ENCODE data around the gene OTUB1. TPM values are rescaled to one million over a fixed set of nuclear protein-coding genes. Genes with fewer than 3 reads are reported as not detected.

Gene OTUB1
- total and polyA plus RNA-seq, 9 of the 15 experiments (the other 6 are each of a cell fraction or from before 2014, with no cell fraction given): 29.5 to 134 (median 66.1) TPM

DNA sequence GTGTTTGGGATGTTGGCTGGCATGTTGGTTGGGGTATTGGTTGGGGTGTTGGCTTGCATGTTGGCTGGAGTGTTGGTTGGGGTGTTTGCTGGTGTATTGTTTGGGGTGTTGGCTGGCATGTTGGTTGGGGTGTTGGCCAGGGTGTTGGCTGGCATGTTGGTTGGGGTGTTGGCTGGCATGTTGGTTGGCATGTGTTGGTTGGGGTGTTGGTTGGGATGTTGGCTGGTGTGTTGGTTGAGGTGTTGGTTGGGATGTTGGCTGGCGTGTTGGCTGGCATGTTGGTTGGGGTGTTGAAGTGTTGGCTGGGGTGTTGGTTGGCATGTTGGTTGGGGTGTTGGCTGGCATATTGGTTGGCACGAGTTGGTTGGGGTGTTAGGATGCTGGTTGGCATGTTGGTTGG lies 24.5 kb downstream of the OTUB1 start (continued):
- TF ChIP-seq, protein P1, sequence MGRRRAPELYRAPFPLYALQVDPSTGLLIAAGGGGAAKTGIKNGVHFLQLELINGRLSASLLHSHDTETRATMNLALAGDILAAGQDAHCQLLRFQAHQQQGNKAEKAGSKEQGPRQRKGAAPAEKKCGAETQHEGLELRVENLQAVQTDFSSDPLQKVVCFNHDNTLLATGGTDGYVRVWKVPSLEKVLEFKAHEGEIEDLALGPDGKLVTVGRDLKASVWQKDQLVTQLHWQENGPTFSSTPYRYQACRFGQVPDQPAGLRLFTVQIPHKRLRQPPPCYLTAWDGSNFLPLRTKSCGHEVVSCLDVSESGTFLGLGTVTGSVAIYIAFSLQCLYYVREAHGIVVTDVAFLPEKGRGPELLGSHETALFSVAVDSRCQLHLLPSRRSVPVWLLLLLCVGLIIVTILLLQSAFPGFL (CRISPR knock-in tag; IDR thresholded peaks at IDR 0.05): no peak
- no peak for TF ChIP-seq CEBPG (CRISPR knock-in tag; IDR thresholded peaks at IDR 0.05)
- TF ChIP-seq CEBPG (tag; conservative IDR thresholded peaks at IDR 0.05 in 1 of 2, IDR thresholded peaks at IDR 0.05 in 1 of 2): no peak
- TF ChIP-seq, protein P2, sequence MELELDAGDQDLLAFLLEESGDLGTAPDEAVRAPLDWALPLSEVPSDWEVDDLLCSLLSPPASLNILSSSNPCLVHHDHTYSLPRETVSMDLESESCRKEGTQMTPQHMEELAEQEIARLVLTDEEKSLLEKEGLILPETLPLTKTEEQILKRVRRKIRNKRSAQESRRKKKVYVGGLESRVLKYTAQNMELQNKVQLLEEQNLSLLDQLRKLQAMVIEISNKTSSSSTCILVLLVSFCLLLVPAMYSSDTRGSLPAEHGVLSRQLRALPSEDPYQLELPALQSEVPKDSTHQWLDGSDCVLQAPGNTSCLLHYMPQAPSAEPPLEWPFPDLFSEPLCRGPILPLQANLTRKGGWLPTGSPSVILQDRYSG (tag; conservative IDR thresholded peaks at IDR 0.05; ENCODE audit: low read depth): no peak
- TF ChIP-seq, protein P3, sequence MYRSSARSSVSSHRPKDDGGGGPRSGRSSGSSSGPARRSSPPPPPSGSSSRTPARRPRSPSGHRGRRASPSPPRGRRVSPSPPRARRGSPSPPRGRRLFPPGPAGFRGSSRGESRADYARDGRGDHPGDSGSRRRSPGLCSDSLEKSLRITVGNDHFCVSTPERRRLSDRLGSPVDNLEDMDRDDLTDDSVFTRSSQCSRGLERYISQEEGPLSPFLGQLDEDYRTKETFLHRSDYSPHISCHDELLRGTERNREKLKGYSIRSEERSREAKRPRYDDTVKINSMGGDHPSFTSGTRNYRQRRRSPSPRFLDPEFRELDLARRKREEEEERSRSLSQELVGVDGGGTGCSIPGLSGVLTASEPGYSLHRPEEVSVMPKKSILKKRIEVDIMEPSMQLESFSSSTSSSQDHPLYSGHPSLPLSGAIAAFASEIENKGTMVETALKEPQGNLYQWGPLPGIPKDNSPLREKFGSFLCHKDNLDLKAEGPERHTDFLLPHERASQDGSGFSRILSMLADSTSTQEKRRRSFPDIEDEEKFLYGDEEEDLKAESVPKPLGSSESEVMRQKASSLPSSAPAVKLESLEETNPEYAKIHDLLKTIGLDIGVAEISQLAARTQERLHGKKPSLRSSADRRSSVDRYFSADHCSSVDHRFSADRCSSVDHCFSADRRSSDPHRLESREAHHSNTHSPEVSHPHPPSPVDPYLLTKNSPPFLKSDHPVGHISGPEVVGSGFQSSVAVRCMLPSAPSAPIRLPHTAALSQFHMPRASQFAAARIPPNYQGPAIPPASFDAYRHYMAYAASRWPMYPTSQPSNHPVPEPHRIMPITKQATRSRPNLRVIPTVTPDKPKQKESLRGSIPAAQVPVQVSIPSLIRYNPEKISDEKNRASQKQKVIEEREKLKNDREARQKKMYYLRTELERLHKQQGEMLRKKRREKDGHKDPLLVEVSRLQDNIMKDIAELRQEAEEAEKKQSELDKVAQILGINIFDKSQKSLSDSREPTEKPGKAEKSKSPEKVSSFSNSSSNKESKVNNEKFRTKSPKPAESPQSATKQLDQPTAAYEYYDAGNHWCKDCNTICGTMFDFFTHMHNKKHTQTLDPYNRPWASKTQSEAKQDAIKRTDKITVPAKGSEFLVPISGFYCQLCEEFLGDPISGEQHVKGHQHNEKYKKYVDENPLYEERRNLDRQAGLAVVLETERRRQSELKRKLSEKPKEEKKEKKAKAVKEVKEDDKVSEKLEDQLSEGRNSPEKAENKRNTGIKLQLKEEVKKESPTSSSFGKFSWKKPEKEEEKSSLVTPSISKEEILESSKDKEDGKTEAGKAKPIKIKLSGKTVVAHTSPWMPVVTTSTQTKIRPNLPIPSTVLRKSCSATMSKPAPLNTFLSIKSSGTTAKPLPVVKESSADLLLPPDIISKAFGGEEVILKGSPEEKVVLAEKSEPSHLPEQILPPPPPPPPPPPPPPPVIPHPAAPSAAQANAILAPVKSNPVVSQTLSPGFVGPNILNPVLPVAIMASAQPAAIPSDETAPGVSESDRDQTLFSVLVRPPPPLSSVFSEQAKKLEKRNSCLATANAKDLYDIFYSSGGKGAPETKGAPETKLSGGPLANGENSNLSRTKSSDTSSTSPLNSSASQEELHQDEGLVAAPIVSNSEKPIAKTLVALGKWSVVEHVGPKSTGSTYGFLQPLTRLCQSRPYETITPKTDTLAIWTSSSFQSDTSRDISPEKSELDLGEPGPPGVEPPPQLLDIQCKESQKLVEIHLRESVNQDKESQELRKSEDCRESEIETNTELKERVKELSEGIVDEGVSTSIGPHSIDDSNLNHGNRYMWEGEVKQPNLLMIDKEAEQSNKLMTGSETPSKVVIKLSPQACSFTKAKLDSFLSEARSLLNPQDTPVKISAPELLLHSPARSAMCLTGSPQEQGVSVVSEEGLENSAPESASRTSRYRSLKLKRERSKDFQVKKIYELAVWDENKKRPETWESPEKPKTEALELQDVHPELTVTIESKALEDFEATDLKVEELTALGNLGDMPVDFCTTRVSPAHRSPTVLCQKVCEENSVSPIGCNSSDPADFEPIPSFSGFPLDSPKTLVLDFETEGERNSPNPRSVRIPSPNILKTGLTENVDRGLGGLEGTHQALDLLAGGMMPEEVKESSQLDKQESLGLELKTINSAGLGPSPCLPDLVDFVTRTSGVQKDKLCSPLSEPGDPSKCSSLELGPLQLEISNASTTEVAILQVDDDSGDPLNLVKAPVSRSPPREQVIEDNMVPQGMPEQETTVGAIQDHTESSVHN (IDR thresholded peaks at IDR 0.05; ENCODE audit: borderline replicate concordance in 1 of 2, low read depth in 1 of 2): no peak
- TF ChIP-seq GATAD2B (IDR thresholded peaks at IDR 0.05; ENCODE audit: borderline replicate concordance): no peak
- TF ChIP-seq ARID1B (IDR thresholded peaks at IDR 0.05): no peak

Measured in K562 (cell line).